Neuronal stem cell (in vitro differentiated cells): Measurements from ENCODE around the gene PDE7B.
"Not testable (repeated sequence)": the region's sequence is repeated elsewhere in the genome, so short reads cannot be mapped to it uniquely, and the experiment has no call there.

Experiments used
- DNase-seq: peaks from one replicate; pipeline ENCODE4 v3.0.0-alpha.2; 2013; ENCODE audit warnings: low spot score
- H2AFZ ChIP-seq: one replicate; pipeline ENCODE4 v1.6.1; 2013; ENCODE audit warnings: mild to moderate bottlenecking, low read length, inconsistent platforms
- H2AK5ac ChIP-seq: 2 replicates; pipeline ENCODE4 v1.6.1; 2013; ENCODE audit warnings: low read depth, mild to moderate bottlenecking, inconsistent platforms, low read length, moderate library complexity, mixed read lengths
- H2BK120ac ChIP-seq: 2 replicates; pipeline ENCODE4 v1.6.1; 2013; ENCODE audit warnings: low read depth, mild to moderate bottlenecking, inconsistent platforms, low read length, moderate library complexity, mixed read lengths
- H2BK12ac ChIP-seq: one replicate; pipeline ENCODE4 v1.6.1; 2013; ENCODE audit warnings: low read length, inconsistent platforms
- H2BK15ac ChIP-seq: 2 replicates; pipeline ENCODE4 v1.6.1; 2013; ENCODE audit warnings: mild to moderate bottlenecking, low read length, inconsistent platforms, mixed read lengths
- H2BK5ac ChIP-seq: one replicate; pipeline ENCODE4 v1.6.1; 2013; ENCODE audit warnings: inconsistent platforms, mild to moderate bottlenecking, low read length, moderate library complexity
- H3K14ac ChIP-seq: one replicate; pipeline ENCODE4 v1.6.1; 2013; ENCODE audit warnings: low read length, inconsistent platforms
- H3K18ac ChIP-seq: 2 replicates; pipeline ENCODE4 v1.6.1; 2013; ENCODE audit warnings: low read length, inconsistent platforms
- H3K23ac ChIP-seq: 2 replicates; pipeline ENCODE4 v1.6.1; 2013; ENCODE audit warnings: low read depth, mild to moderate bottlenecking, mixed read lengths, low read length, inconsistent platforms; ENCODE audit not compliant: poor library complexity
- H3K27ac ChIP-seq: replicated peaks from 3 replicates; pipeline ENCODE4 v1.5.1; 2013; ENCODE audit warnings: low read length, inconsistent platforms
- H3K27me3 ChIP-seq, 3 experiments: 2 replicates each; pipeline ENCODE4 v1.6.1; 2013; ENCODE audit warnings: low read length in 3 of 3, mild to moderate bottlenecking in 2 of 3, inconsistent platforms in 1 of 3, low read depth in 1 of 3, mixed read lengths in 1 of 3, moderate library complexity in 1 of 3; ENCODE audit not compliant: control insufficient read depth in 3 of 3, insufficient read depth in 3 of 3
- H3K36me3 ChIP-seq, 2 donors: replicated peaks in 1 of 2; 2 replicates each; pipeline ENCODE4 v1.6.1; 2013; ENCODE audit warnings: low read length in 2 of 2; ENCODE audit not compliant: control insufficient read depth in 2 of 2, insufficient read depth in 2 of 2
- H3K4ac ChIP-seq: 2 replicates; pipeline ENCODE4 v1.6.1; 2013; ENCODE audit warnings: inconsistent platforms, mild to moderate bottlenecking, low read length, moderate library complexity
- H3K4me1 ChIP-seq, 2 donors: 1 replicate in 1 of 2; 2 replicates in 1 of 2; pipeline ENCODE4 v1.6.1; 2013; ENCODE audit warnings: low read length in 2 of 2, low read depth in 1 of 2; ENCODE audit not compliant: control insufficient read depth in 2 of 2, insufficient read depth in 1 of 2
- H3K4me2 ChIP-seq: one replicate; pipeline ENCODE4 v1.6.1; 2013; ENCODE audit warnings: mild to moderate bottlenecking, low read length, inconsistent platforms; ENCODE audit not compliant: insufficient read depth, poor library complexity, severe bottlenecking
- H3K4me3 ChIP-seq, 2 donors: 2 replicates each; pipeline ENCODE4 v1.5.1; 2013; ENCODE audit warnings: low read length in 2 of 2, mild to moderate bottlenecking in 2 of 2, inconsistent platforms in 1 of 2, moderate library complexity in 1 of 2
- H3K79me1 ChIP-seq: one replicate; pipeline ENCODE4 v1.6.1; 2013; ENCODE audit warnings: low read depth, mild to moderate bottlenecking, inconsistent platforms, low read length, moderate library complexity
- H3K9ac ChIP-seq: one replicate; pipeline ENCODE4 v1.6.1; 2013; ENCODE audit warnings: mild to moderate bottlenecking, low read depth, low read length, inconsistent platforms; ENCODE audit not compliant: poor library complexity
- H3K9me3 ChIP-seq, 2 donors: replicated peaks in 1 of 2; 2 replicates each; pipeline versions ENCODE3 to v1.6.1; 2013; ENCODE audit warnings: low read length in 2 of 2, mild to moderate bottlenecking in 2 of 2, inconsistent platforms in 1 of 2, low read depth in 1 of 2, mixed read lengths in 1 of 2, moderate library complexity in 1 of 2; ENCODE audit not compliant: control insufficient read depth in 2 of 2, insufficient read depth in 1 of 2
- H4K8ac ChIP-seq: one replicate; pipeline ENCODE4 v1.6.1; 2013; ENCODE audit warnings: low read depth, mild to moderate bottlenecking, inconsistent platforms, low read length, moderate library complexity
- H4K91ac ChIP-seq: one replicate; pipeline ENCODE4 v1.6.1; 2013; ENCODE audit warnings: low read length, low read depth, mild to moderate bottlenecking, inconsistent platforms; ENCODE audit not compliant: poor library complexity
- WGBS, 2 donors: extraction: QIAGEN DNeasy Blood & Tissue Kit; methylation state at CpG; one replicate each; pipeline ENCODE4 v1.1.7; 2013; ENCODE audit warnings: missing lambda C conversion rate in 2 of 2, mixed read lengths in 1 of 2; ENCODE audit not compliant: insufficient read length in 2 of 2, insufficient replicate concordance in 1 of 2; ENCODE audit errors: extremely low coverage in 2 of 2; 5-methylcytosine and 5-hydroxymethylcytosine counted together

PDE7B gene

GRCh38 chr6:136137008-136137692 is 285.6 kb downstream of the PDE7B start:
- Histone ChIP-seq H2AFZ (no peak overlapping the region), H3K23ac (no peak overlapping the region), H2BK12ac (no peak overlapping the region), H3K4ac (no peak overlapping the region), H3K79me1 (no peaks in the 10 kb centered on the region), H3K9me3 (no peaks in the 10 kb centered on the region), H3K27me3 (no peaks in the 10 kb centered on the region), H4K8ac (no peak overlapping the region), H2AK5ac (no peak overlapping the region), H2BK120ac (no peak overlapping the region), H4K91ac (no peak overlapping the region), H2BK15ac (no peak overlapping the region), H3K4me2 (no peak overlapping the region), H2BK5ac (no peak overlapping the region), H3K36me3 (no peaks in the 10 kb centered on the region), H3K14ac (peak overlapping the region; percentile 21), H3K18ac (no peak overlapping the region), H3K4me3 (no peak overlapping the region), H3K9ac (no peak overlapping the region), H3K4me1 (peaks cover 0 to 2% of the 10 kb centered on the region in 2 donors), H3K27ac (no peak overlapping the region)
- no CpG with 5 or more reads among the region's 3 CpGs for WGBS, 2 donors
- no peak for DNase-seq

- no peak overlapping the region for H2AK5ac ChIP-seq
- no peak for DNase-seq
- no peak overlapping the region for H3K4me3 ChIP-seq
- H3K9me3 ChIP-seq: no peaks in the 10 kb centered on the region
- H3K79me1 ChIP-seq: no peaks in the 10 kb centered on the region
- peaks cover 0 to 2% of the 10 kb centered on the region in 2 donors for H3K4me1 ChIP-seq
- H3K9ac ChIP-seq: no peak overlapping the region
- H3K4ac ChIP-seq: no peak overlapping the region
- H2BK15ac ChIP-seq: no peak overlapping the region
- H3K18ac ChIP-seq: no peak overlapping the region
- H3K14ac ChIP-seq: no peak overlapping the region
- no peak overlapping the region for H2BK120ac ChIP-seq
- no peak overlapping the region for H2BK12ac ChIP-seq
- H3K36me3 ChIP-seq: no peaks in the 10 kb centered on the region
- H4K91ac ChIP-seq: no peak overlapping the region
- H3K23ac ChIP-seq: no peak overlapping the region
- H3K27ac ChIP-seq: no peak overlapping the region
- no peak overlapping the region for H3K4me2 ChIP-seq
- H4K8ac ChIP-seq: no peak overlapping the region
- H3K27me3 ChIP-seq: no peaks in the 10 kb centered on the region
- no CpG with 5 or more reads among the region's 3 CpGs for WGBS, 2 donors
- no peak overlapping the region for H2AFZ ChIP-seq
- no peak overlapping the region for H2BK5ac ChIP-seq
Measured at GRCh38 chr6:136137739-136138402, 286.4 kb downstream of the PDE7B start.

- not testable (repeated sequence) for H3K4me1 ChIP-seq, H3K36me3 ChIP-seq, H2AK5ac ChIP-seq, H3K27me3 ChIP-seq, H3K9ac ChIP-seq, H3K79me1 ChIP-seq, H2BK120ac ChIP-seq, H4K8ac ChIP-seq, H3K27ac ChIP-seq, H4K91ac ChIP-seq, H3K14ac ChIP-seq, DNase-seq, H3K9me3 ChIP-seq, H3K18ac ChIP-seq, H2BK5ac ChIP-seq, H2BK15ac ChIP-seq, H2BK12ac ChIP-seq, H3K4me3 ChIP-seq, H3K4ac ChIP-seq, H3K4me2 ChIP-seq, H3K23ac ChIP-seq, H2AFZ ChIP-seq
- no CpG with 5 or more reads among the region's 6 CpGs for WGBS, 2 donors
Measured at GRCh38 chr6:136139111-136139510, 287.6 kb downstream of the PDE7B start.

- no peak overlapping the region for H3K23ac ChIP-seq
- no peaks in the 10 kb centered on the region for H3K9me3 ChIP-seq
- H3K27me3 ChIP-seq: no peaks in the 10 kb centered on the region
- no peak overlapping the region for H2BK12ac ChIP-seq
- no peak overlapping the region for H3K14ac ChIP-seq
- no peak overlapping the region for H3K4me2 ChIP-seq
- H3K4me1 ChIP-seq: no peaks in the 10 kb centered on the region
- no peak overlapping the region for H2BK120ac ChIP-seq
- H2BK15ac ChIP-seq: no peak overlapping the region
- H3K27ac ChIP-seq: no peak overlapping the region
- no peak overlapping the region for H2BK5ac ChIP-seq
- no peak overlapping the region for H3K4ac ChIP-seq
- no peak overlapping the region for H2AFZ ChIP-seq
- H4K91ac ChIP-seq: no peak overlapping the region
- H3K79me1 ChIP-seq: no peaks in the 10 kb centered on the region
- H3K4me3 ChIP-seq: no peak overlapping the region
- no peak overlapping the region for H4K8ac ChIP-seq
- no peak for DNase-seq
- no peak overlapping the region for H3K9ac ChIP-seq
- no peak overlapping the region for H3K18ac ChIP-seq
- H2AK5ac ChIP-seq: no peak overlapping the region
- H3K36me3 ChIP-seq: no peaks in the 10 kb centered on the region
Measured at GRCh38 chr6:136144251-136145023, 292.9 kb downstream of the PDE7B start.
